SJCRH30 (cell line): ENCODE results near the gene SUN1. TPM values are rescaled to one million over a fixed set of nuclear protein-coding genes. Genes with fewer than 3 reads are reported as not detected.

Experiments
- DNase-seq, 2 experiments: peaks; one replicate each; pipeline ENCODE4 v3.0.0-alpha.2; 2015 to 2020
- H3K27ac ChIP-seq: fragments of 250-450 bp; sonication (Bioruptor Pico); 2 replicates; pipeline ENCODE4 v1.5.1; 2020; ENCODE audit warnings: mild to moderate bottlenecking, moderate library complexity
- H3K27me3 ChIP-seq: fragments of 250-450 bp; sonication (Bioruptor Pico); 2 replicates; pipeline ENCODE4 v1.5.1; 2020; ENCODE audit warnings: mild to moderate bottlenecking, moderate library complexity
- H3K36me3 ChIP-seq: fragments of 250-450 bp; sonication (Bioruptor Pico); 2 replicates; pipeline ENCODE4 v1.5.1; 2020; ENCODE audit warnings: mild to moderate bottlenecking, moderate library complexity
- H3K4me1 ChIP-seq: fragments of 250-450 bp; sonication (Bioruptor Pico); 2 replicates; pipeline ENCODE4 v1.5.1; 2020; ENCODE audit warnings: mild to moderate bottlenecking, moderate library complexity
- H3K4me3 ChIP-seq: fragments of 250-450 bp; sonication (Bioruptor Pico); 2 replicates; pipeline ENCODE4 v1.5.1; 2020; ENCODE audit warnings: mild to moderate bottlenecking, moderate library complexity
- H3K9me3 ChIP-seq: fragments of 250-450 bp; sonication (Bioruptor Pico); replicated peaks from 2 replicates; pipeline ENCODE4 v1.5.1; 2020; ENCODE audit warnings: mild to moderate bottlenecking, moderate library complexity
- total RNA-seq: library from RNA; depleted of rRNA; stranded (reverse); fragments of >200 nt; shearing (Covaris generic); gene quantifications from 2 replicates; pipeline ENCODE4 v1.2.3, GENCODE V29; 2014

SUN1 gene
- total RNA-seq, 1 experiment from 2014 or later: 83.3 TPM

GRCh38 chr7:889391-889790, 57.1 kb downstream of the SUN1 start:
- DNase-seq: no peak
- H3K4me3 ChIP-seq: no peak overlapping the region
- no peaks in the 10 kb centered on the region for H3K4me1 ChIP-seq
- H3K36me3 ChIP-seq: no peaks in the 10 kb centered on the region; the same call in 1 of the 2 replicates
- no peaks in the 10 kb centered on the region for H3K27me3 ChIP-seq
- H3K27ac ChIP-seq: no peak overlapping the region
- H3K9me3 ChIP-seq: no peaks in the 10 kb centered on the region

DNA sequence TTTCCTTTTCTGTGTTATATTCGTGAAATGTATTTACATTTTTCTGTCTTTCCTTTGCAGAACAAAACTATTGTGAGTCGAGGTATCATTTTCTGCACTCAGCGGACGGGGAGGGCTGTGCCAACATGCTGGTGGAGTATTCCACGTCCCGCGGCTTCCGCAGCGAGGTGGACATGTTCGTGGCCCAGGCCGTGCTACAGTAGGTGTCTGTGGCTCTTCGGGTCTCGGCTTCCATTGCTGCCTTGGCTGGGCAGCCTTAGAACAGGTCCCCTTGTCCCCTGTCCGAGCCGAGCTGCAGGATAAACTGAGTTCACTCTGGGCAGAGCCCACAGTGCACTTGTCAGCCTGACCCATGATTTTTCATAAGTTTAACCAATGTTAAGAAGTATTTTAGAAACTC, 58.6 kb downstream of the SUN1 start:
- Histone ChIP-seq H3K9me3 (no peaks in the 10 kb centered on the region), H3K4me1 (no peaks in the 10 kb centered on the region), H3K4me3 (no peak overlapping the region), H3K36me3 (no peaks in the 10 kb centered on the region; the same call in 1 of the 2 replicates), H3K27ac (no peak overlapping the region), H3K27me3 (no peaks in the 10 kb centered on the region)
- DNase-seq: no peak

- no peak overlapping the region for H3K4me3 ChIP-seq
- H3K27ac ChIP-seq: no peak overlapping the region
- H3K27me3 ChIP-seq: no peaks in the 10 kb centered on the region
- H3K36me3 ChIP-seq: no peaks in the 10 kb centered on the region; the same call in 1 of the 2 replicates
- H3K9me3 ChIP-seq: no peaks in the 10 kb centered on the region
- no peaks in the 10 kb centered on the region for H3K4me1 ChIP-seq
- DNase-seq: no peak
Observed at GRCh38 chr7:891291-891690, 59.0 kb downstream of the SUN1 start.

DNA sequence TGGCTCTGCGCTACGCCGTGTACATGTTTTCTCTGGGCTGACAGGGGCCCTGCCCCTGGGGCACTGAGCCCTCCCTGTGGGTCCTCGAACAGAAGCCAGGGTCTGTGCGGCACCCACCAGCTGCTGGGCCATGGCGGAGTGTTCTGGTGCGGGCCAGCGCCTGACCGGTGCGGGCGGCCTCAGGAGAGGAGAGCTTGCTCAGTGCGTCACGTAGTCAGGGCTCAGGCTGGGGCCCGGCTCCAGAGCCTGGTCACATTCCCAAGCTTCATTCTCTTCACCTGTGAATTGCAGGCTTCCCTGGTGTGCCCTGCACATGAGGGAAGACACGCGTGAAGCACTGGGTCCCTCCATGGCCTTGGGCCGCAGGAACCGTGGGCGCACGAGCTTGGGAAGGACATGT, 59.5 kb downstream of the SUN1 start:
- no peak overlapping the region for H3K27ac ChIP-seq
- H3K27me3 ChIP-seq: no peaks in the 10 kb centered on the region
- H3K36me3 ChIP-seq: no peaks in the 10 kb centered on the region; the same call in 1 of the 2 replicates
- H3K4me3 ChIP-seq: no peak overlapping the region
- no peaks in the 10 kb centered on the region for H3K9me3 ChIP-seq
- DNase-seq: no peak
- no peaks in the 10 kb centered on the region for H3K4me1 ChIP-seq

DNA sequence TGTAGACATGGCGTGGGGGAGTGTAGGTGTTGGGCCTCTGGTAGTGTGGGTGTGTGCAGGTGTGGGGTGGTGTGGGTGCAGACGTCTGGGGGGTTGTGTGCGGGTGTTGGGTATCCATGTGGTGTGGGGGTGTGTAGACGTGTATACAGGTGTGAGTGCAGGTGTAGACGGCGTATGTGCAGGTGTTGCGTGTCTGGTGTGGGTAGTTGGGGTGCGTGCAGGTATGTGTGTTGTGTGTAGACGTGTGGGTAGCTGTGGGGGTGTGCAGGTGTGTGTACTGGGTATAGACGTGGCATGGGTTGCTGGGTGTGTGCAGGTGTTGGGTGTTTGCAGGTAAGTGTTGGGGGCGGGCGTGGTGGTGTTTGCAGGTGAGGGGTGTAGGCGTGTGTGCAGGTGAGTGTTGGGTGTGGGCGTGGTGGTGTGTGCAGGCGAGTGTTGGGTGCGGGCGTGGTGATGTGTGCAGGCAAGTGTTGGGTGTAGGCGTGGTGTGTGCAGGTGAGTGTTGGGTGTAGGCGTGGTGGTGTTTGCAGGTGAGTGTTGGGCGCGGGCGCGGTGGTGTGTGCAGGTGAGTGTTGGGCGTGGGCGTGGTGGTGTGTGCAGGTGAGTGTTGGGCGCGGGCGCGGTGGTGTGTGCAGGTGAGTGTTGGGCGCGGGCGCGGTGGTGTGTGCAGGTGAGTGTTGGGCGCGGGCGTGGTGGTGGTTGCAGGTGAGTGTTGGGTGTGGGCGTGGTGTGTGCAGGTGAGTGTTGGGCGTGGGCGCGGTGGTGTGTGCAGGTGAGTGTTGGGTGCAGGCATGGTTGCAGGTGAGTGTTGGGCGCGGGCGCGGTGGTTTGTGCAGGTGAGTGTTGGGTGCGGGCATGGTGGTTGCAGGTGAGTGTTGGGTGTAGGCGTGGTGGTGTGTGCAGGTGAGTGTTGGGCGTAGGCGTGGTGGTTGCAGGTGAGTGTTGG, 60.6 kb downstream of the SUN1 start:
- Histone ChIP-seq H3K4me1 (no peaks in the 10 kb centered on the region), H3K9me3 (no peaks in the 10 kb centered on the region), H3K36me3 (no peaks in the 10 kb centered on the region), H3K27ac (no peak overlapping the region), H3K4me3 (no peak overlapping the region), H3K27me3 (no peaks in the 10 kb centered on the region)
- DNase-seq: no peak

DNA sequence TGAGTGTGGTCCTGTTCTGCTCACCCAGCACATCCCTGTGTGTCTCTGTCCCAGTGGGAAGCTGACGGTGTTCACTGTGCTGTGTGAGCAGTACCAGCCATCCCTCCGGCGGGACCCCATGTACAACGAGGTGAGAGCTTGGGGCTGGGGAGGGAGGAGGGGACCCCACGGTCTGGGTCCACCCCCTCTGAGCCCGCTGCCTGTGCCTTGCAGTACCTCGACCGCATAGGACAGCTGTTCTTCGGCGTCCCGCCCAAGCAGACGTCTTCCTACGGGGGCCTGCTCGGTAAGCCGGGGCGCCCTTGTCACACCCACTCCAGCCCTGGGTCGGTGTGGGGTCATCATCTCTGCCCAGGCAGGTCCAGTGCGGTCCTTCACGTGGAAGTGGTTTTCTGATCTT, 61.4 kb downstream of the SUN1 start:
- Histone ChIP-seq H3K4me1 (no peaks in the 10 kb centered on the region), H3K27ac (no peak overlapping the region), H3K27me3 (no peaks in the 10 kb centered on the region), H3K4me3 (no peak overlapping the region), H3K9me3 (no peaks in the 10 kb centered on the region), H3K36me3 (no peaks in the 10 kb centered on the region)
- no peak for DNase-seq

DNA sequence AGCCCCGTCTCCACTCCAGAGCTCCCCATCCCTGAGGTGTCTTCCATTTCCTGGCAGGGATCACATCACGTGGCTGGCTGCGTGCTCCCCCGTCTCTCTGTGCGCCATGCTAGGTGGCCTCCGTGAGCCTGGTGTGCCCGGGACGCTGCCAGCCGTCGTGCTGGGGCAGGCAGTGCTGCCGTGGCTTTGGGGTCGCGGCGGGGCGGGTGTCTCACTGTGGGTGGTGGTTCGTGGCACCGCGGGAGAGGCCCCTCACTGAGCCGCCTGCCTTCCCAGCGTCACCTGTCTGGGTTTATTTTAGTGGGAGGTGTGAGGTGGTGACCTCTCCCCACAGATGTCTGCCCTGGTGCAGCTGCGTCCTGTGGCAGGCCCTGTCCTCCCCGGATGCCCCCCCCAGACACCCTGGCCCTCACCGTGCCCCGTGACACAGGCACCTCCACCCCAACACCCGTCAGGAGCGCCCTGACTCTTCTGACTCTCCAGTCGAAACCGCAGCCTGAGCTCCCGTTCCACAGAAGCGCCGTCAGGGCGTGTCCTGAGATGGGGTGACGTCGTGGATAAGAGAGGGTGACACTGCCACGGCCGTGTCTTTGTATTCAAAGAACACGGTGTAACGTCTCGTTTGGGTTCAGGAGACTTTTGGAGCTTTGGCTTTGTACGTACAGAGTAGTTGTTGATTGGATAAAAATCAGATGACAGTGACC, 62.0 kb downstream of the SUN1 start:
- Histone ChIP-seq H3K9me3 (no peaks in the 10 kb centered on the region), H3K27me3 (no peaks in the 10 kb centered on the region), H3K36me3 (no peaks in the 10 kb centered on the region), H3K27ac (no peak overlapping the region), H3K4me3 (no peak overlapping the region), H3K4me1 (no peaks in the 10 kb centered on the region)
- DNase-seq: no peak

DNA sequence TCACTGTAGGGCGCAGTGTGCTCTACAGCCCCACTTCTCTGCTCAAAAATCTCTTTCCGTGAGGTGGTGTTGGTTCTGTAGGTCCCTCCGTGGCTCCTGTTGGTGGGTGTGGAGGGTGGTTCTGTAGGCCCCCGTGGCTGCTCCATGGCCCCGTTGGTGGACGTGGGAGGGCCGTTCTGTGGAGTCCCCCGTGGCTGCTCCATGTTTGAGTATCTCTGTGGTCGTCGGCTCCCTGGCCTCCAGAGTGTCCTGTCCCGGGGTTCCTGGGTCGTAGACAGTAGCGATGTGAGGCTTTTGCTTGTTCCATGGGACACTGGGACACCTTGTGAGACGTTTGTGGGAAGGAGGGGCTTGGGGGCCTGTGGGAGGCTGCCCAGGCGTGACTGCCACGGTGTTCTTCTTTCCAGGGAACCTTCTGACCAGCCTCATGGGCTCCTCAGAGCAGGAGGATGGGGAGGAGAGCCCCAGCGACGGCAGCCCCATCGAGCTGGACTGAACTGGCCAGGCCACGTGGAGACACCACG, 62.7 kb downstream of the SUN1 start:
- Histone ChIP-seq H3K4me1 (no peaks in the 10 kb centered on the region), H3K36me3 (no peaks in the 10 kb centered on the region)
- DNase-seq: no peak

GRCh38 chr7:895451-896052, 63.3 kb downstream of the SUN1 start:
- H3K36me3 ChIP-seq: no peaks in the 10 kb centered on the region
- H3K4me3 ChIP-seq: no peak overlapping the region
- H3K9me3 ChIP-seq: no peaks in the 10 kb centered on the region
- no peaks in the 10 kb centered on the region for H3K27me3 ChIP-seq
- no peak for DNase-seq
- H3K27ac ChIP-seq: no peak overlapping the region
- no peaks in the 10 kb centered on the region for H3K4me1 ChIP-seq

More for the DNA sequence above, 62.7 kb downstream of the SUN1 start:
- Histone ChIP-seq H3K4me3 (no peak overlapping the region), H3K27me3 (no peaks in the 10 kb centered on the region), H3K9me3 (no peaks in the 10 kb centered on the region), H3K27ac (no peak overlapping the region)

DNA sequence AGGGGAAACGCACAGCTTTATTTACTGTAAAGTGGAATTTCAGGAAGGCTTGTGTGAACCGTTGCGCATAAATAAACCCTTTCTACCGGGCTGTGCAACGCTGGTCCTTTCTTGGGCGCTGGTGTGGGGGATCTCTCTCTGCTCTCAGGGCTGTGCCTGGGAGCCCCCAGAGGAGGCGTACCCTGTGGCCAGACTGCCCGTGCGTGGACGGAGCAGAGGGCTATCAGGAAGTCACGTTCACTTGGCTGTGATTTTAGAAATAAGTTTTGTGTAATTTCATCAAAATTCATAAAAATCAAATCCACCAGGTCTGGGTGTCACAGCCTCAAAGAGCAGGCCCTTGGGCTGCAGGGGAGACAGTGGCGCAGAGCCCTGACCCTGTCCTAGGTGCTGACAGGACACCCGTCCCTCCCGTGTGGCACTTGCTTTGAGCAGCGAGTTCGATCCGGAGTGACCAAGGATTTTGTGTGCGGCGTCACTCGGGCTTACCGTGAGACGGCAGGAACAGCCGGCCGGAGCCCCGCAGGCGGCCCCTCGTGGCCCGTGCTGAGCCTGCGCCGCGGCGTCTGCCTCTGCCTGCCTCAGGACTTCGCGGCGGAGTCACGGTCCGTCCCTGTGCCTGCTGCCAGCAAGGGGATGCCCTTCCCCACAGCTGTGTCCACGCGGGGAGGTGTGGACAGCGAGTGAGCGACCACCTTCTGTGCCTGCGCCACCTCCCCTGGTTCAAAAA, 64.2 kb downstream of the SUN1 start:
- H3K36me3 ChIP-seq: no peaks in the 10 kb centered on the region
- no peaks in the 10 kb centered on the region for H3K9me3 ChIP-seq
- no peak for DNase-seq
- H3K4me1 ChIP-seq: peaks cover 3% of the 10 kb centered on the region; the same call in 1 of the 2 replicates
- H3K27me3 ChIP-seq: no peaks in the 10 kb centered on the region
- H3K4me3 ChIP-seq: no peak overlapping the region
- H3K27ac ChIP-seq: no peak overlapping the region

DNA sequence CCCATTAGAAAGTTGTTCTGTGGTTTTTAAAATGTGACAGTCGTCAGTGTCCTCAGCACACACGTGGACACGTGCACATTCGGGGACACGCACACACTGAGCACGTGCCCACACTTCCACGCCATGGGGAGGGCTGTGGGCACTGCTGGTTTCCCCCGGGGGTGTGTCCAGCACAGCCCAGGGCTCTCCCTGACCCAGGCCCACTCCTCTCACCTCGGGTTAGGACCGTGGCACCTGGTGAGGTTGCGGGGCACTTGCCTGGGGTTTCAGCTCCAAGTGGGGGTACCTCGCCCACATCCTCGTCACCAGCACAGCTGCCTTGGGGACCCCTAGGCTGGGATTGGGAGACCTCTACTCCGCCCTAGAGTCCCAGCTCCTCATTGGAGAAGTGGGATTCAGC, 64.8 kb downstream of the SUN1 start:
- H3K4me3 ChIP-seq: no peak overlapping the region
- H3K27me3 ChIP-seq: no peaks in the 10 kb centered on the region
- no peaks in the 10 kb centered on the region for H3K9me3 ChIP-seq
- no peak for DNase-seq
- no peak overlapping the region for H3K27ac ChIP-seq
- H3K36me3 ChIP-seq: no peaks in the 10 kb centered on the region
- H3K4me1 ChIP-seq: peaks cover 3% of the 10 kb centered on the region; the same call in 1 of the 2 replicates

DNA sequence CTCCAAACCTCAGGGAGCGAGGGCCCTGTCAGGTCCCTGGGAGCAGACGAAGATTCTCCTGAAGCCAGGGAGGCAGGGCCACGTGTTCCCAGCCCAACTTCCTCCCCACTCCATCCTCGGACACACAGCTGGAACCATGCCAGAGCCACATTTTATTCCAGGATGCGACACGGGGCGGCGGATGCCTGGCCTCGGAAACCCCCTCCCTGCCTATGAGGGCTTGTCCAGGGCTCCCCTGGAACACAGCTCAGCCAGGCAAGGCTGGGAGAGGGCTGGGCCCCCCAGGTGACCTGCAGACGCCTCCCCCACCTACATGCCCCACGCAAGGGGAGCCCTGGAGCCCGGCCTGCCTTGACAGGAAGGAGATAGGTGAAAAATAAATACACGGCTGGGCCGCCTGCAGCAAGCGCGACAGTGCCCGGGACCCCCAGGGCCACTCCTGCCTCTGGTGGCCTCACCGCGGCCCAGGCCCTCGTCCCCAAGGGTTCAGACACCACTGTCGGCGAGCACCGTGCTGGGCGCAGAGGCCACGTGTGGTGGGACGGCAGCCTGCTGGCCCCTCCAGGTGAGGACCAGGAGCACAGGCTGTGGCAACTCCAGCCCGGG, 65.6 kb downstream of the SUN1 start:
- Histone ChIP-seq H3K4me1 (peaks cover 3% of the 10 kb centered on the region; the same call in 1 of the 2 replicates), H3K9me3 (no peaks in the 10 kb centered on the region), H3K36me3 (no peaks in the 10 kb centered on the region), H3K27ac (no peak overlapping the region), H3K4me3 (no peak overlapping the region), H3K27me3 (no peaks in the 10 kb centered on the region)
- DNase-seq: no peak

DNA sequence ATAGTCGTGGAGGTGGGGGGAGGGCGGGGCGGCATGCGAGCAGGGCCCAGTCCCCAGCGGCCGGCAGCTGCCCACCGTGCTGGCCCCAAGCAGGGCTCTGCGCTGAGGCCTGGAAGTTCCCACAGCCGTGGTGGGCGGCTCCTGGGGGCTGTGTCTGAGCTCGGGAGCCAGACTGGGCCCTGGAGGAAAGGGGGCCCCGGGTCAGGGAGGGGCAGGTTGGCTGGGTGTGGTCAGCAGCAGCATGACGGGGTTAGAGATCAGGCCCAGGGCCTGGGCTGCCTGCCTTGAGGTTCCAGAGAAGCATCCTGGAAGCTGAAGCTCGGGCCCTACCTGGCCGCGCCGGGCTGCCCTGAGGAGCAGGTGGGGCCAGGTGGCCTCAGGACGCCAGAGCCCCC, 66.2 kb downstream of the SUN1 start:
- H3K36me3 ChIP-seq: no peaks in the 10 kb centered on the region
- H3K27ac ChIP-seq: no peak overlapping the region
- H3K4me1 ChIP-seq: peaks cover 3% of the 10 kb centered on the region; the same call in 1 of the 2 replicates
- no peaks in the 10 kb centered on the region for H3K27me3 ChIP-seq
- DNase-seq: no peak
- no peaks in the 10 kb centered on the region for H3K9me3 ChIP-seq
- no peak overlapping the region for H3K4me3 ChIP-seq
